GM21619 (cell line): Measurements from ENCODE around the gene CPM.
"Not testable (repeated sequence)": the region's sequence is repeated elsewhere in the genome, so short reads cannot be mapped to it uniquely, and the experiment has no call there.

Source experiments
- ATAC-seq: cut with Tn5 transposase; IDR thresholded peaks from one replicate; pipeline ENCODE4 v1.9.1; 2021; ENCODE audit not compliant: unreplicated experiment

Gene CPM

GRCh38 chr12:68809190-68810026 is 123.6 kb downstream of the CPM start:
- no peak for ATAC-seq

GRCh38 chr12:68808388-68809189 is 124.4 kb downstream of the CPM start:
- ATAC-seq, result peak; percentile 46

GRCh38 chr12:68807576-68808387 is 125.2 kb downstream of the CPM start, which contains the start of gene MDM2:
MDM2 (plus strand) TSS chr12:68808177; CDS start chr12:68808478, 301 bp downstream.
- peak; percentile 69 for ATAC-seq

GRCh38 chr12:68807274-68807575 is 125.7 kb downstream of the CPM start:
- ATAC-seq, result not testable (repeated sequence)

- no peak for ATAC-seq
These were observed 126.3 kb downstream of the CPM start for GRCh38 chr12:68806488-68807237.

- no peak for ATAC-seq
These were observed 127.3 kb downstream of the CPM start for GRCh38 chr12:68805592-68806120.

GRCh38 chr12:68804657-68805591 is 128.0 kb downstream of the CPM start:
- no peak for ATAC-seq

GRCh38 chr12:68803948-68804656 is 128.9 kb downstream of the CPM start:
- no peak for ATAC-seq

GRCh38 chr12:68802911-68803651 is 129.9 kb downstream of the CPM start:
- not testable (repeated sequence) for ATAC-seq

GRCh38 chr12:68802372-68802745 is 130.6 kb downstream of the CPM start:
- ATAC-seq, result not testable (repeated sequence)
